ENCODE measurements around the gene GGTA1. TPM values are rescaled to one million over a fixed set of nuclear protein-coding genes. Genes with fewer than 3 reads are reported as not detected.

Gene GGTA1
- polyA plus RNA-seq, 1 donor from 2014 or later = not detected

DNA sequence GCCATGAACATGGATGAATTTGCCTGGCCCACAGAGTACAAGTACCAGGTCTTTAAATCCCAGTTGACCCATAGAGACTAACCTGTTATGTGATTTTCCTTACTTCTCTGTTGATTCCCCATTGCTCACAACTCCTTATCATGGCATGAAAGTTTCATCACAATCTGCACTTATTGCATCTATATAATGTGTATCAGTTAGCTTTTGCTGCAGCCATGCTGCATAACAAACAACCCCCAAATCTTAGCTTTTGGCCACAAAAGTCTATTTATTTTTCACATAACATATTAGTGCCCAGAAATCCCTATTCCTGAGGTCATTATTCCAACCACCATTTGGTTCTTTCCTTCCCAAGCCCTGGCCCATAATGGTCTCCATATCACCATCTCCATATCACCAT, 3.7 kb downstream of the GGTA1 start:
- Histone ChIP-seq H3K27me3 (ENCODE audit: insufficient read depth, low read depth, low read length) (peaks cover 36% of the 10 kb centered on the region), H3K4me3 (ENCODE audit: low read length) (no peak overlapping the region), H3F3A (ENCODE audit: insufficient read depth, low read length, poor library complexity, severe bottlenecking) (no peaks in the 10 kb centered on the region), H3K9ac (ENCODE audit: low read length) (no peak overlapping the region), H2AFZ (ENCODE audit: low read depth, low read length) (no peak overlapping the region), H3K79me2 (replicated peaks; ENCODE audit: insufficient read depth, low read length) (no peaks in the 10 kb centered on the region), H3K27ac (ENCODE audit: low read length) (no peak overlapping the region), H3K4me2 (ENCODE audit: low read length) (no peak overlapping the region), H3K9me3 (ENCODE audit: low read length) (peaks cover 5% of the 10 kb centered on the region), H4K20me1 (ENCODE audit: insufficient read depth) (no peaks in the 10 kb centered on the region), H3K9me2 (ENCODE audit: insufficient read depth, low read length) (no peaks in the 10 kb centered on the region), H3K36me3 (ENCODE audit: insufficient read depth, low read length) (no peaks in the 10 kb centered on the region)
- TF ChIP-seq POLR2AphosphoS5 (IDR thresholded peaks at IDR 0.05) (no peak), MXI1 (conservative IDR thresholded peaks at IDR 0.05; ENCODE audit: poor library complexity, severe bottlenecking) (no peak), EZH2 (IDR thresholded peaks at IDR 0.05; ENCODE audit: borderline replicate concordance, insufficient read depth, low read length, poor library complexity, severe bottlenecking) (no peak), RAD21 (conservative IDR thresholded peaks at IDR 0.05) (no peak), TAF1 (IDR thresholded peaks at IDR 0.05; ENCODE audit: low read depth) (no peak), EP300 (conservative IDR thresholded peaks at IDR 0.05; ENCODE audit: poor library complexity, severe bottlenecking) (no peak), SMC3 (conservative IDR thresholded peaks at IDR 0.05; ENCODE audit: poor library complexity) (no peak)
- TF ChIP-seq, protein P1, sequence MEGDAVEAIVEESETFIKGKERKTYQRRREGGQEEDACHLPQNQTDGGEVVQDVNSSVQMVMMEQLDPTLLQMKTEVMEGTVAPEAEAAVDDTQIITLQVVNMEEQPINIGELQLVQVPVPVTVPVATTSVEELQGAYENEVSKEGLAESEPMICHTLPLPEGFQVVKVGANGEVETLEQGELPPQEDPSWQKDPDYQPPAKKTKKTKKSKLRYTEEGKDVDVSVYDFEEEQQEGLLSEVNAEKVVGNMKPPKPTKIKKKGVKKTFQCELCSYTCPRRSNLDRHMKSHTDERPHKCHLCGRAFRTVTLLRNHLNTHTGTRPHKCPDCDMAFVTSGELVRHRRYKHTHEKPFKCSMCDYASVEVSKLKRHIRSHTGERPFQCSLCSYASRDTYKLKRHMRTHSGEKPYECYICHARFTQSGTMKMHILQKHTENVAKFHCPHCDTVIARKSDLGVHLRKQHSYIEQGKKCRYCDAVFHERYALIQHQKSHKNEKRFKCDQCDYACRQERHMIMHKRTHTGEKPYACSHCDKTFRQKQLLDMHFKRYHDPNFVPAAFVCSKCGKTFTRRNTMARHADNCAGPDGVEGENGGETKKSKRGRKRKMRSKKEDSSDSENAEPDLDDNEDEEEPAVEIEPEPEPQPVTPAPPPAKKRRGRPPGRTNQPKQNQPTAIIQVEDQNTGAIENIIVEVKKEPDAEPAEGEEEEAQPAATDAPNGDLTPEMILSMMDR (IDR thresholded peaks at IDR 0.05; ENCODE audit: poor library complexity, severe bottlenecking) = no peak
- TF ChIP-seq, protein P2, sequence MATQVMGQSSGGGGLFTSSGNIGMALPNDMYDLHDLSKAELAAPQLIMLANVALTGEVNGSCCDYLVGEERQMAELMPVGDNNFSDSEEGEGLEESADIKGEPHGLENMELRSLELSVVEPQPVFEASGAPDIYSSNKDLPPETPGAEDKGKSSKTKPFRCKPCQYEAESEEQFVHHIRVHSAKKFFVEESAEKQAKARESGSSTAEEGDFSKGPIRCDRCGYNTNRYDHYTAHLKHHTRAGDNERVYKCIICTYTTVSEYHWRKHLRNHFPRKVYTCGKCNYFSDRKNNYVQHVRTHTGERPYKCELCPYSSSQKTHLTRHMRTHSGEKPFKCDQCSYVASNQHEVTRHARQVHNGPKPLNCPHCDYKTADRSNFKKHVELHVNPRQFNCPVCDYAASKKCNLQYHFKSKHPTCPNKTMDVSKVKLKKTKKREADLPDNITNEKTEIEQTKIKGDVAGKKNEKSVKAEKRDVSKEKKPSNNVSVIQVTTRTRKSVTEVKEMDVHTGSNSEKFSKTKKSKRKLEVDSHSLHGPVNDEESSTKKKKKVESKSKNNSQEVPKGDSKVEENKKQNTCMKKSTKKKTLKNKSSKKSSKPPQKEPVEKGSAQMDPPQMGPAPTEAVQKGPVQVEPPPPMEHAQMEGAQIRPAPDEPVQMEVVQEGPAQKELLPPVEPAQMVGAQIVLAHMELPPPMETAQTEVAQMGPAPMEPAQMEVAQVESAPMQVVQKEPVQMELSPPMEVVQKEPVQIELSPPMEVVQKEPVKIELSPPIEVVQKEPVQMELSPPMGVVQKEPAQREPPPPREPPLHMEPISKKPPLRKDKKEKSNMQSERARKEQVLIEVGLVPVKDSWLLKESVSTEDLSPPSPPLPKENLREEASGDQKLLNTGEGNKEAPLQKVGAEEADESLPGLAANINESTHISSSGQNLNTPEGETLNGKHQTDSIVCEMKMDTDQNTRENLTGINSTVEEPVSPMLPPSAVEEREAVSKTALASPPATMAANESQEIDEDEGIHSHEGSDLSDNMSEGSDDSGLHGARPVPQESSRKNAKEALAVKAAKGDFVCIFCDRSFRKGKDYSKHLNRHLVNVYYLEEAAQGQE (IDR thresholded peaks at IDR 0.05; ENCODE audit: borderline replicate concordance) = no peak

DNA sequence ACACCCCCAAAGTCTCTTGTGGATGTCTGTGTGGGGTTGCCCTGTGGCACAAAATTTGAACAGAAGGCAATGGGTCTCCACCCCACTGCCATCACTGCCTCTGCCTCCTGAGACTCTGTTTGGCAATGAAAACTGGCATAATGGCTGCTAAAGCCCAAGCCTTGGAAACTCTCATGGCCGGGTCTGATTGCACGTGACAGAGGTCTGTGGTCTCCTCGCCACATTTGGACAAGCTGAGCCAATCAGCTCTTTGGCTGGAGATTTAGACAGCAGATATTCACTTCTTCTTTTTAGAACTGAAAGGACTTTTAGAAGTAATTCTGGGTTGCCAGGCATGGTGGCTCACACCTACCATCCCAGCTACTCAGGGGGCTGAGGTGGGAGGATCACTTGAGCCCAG, 5.5 kb downstream of the GGTA1 start:
- Histone ChIP-seq H3K27me3 (ENCODE audit: insufficient read depth, low read depth, low read length) (peaks cover 18% of the 10 kb centered on the region), H3K9ac (ENCODE audit: low read length) (no peak overlapping the region), H4K20me1 (ENCODE audit: insufficient read depth) (no peaks in the 10 kb centered on the region), H3K27ac (ENCODE audit: low read length) (no peak overlapping the region), H3F3A (ENCODE audit: insufficient read depth, low read length, poor library complexity, severe bottlenecking) (no peaks in the 10 kb centered on the region), H3K9me3 (ENCODE audit: low read length) (peaks cover 5% of the 10 kb centered on the region), H3K9me2 (ENCODE audit: insufficient read depth, low read length) (no peaks in the 10 kb centered on the region), H3K4me2 (ENCODE audit: low read length) (no peak overlapping the region), H3K4me3 (ENCODE audit: low read length) (no peak overlapping the region), H3K79me2 (replicated peaks; ENCODE audit: insufficient read depth, low read length) (no peaks in the 10 kb centered on the region), H3K36me3 (ENCODE audit: insufficient read depth, low read length) (no peaks in the 10 kb centered on the region), H2AFZ (ENCODE audit: low read depth, low read length) (no peak overlapping the region)
- TF ChIP-seq MXI1 (conservative IDR thresholded peaks at IDR 0.05; ENCODE audit: poor library complexity, severe bottlenecking) (no peak), EP300 (conservative IDR thresholded peaks at IDR 0.05; ENCODE audit: poor library complexity, severe bottlenecking) (no peak), RAD21 (conservative IDR thresholded peaks at IDR 0.05) (no peak), SMC3 (conservative IDR thresholded peaks at IDR 0.05; ENCODE audit: poor library complexity) (no peak), TAF1 (IDR thresholded peaks at IDR 0.05; ENCODE audit: low read depth) (no peak), EZH2 (IDR thresholded peaks at IDR 0.05; ENCODE audit: borderline replicate concordance, insufficient read depth, low read length, poor library complexity, severe bottlenecking) (no peak), POLR2AphosphoS5 (IDR thresholded peaks at IDR 0.05) (no peak)
- TF ChIP-seq, protein P2 (IDR thresholded peaks at IDR 0.05; ENCODE audit: borderline replicate concordance) = no peak
- TF ChIP-seq, protein P1 (IDR thresholded peaks at IDR 0.05; ENCODE audit: poor library complexity, severe bottlenecking) = no peak

Measured in neural cell (in vitro differentiated cells).